Lower leg skin (tissue), 4 donors: ENCODE data around the gene CENPX. TPM values are rescaled to one million over a fixed set of nuclear protein-coding genes. Genes with fewer than 3 reads are reported as not detected.

Experiments
- DNase-seq, 2 donors: peaks; one replicate each; pipeline ENCODE4 v3.0.0-alpha.2; 2019; ENCODE audit warnings: low spot score in 2 of 2
- H3K4me3 ChIP-seq: fragments of 200-600 bp; sonication (generic); 2 replicates; pipeline ENCODE4 v1.5.1; 2017; ENCODE audit warnings: mild to moderate bottlenecking, low read depth; ENCODE audit not compliant: poor library complexity, severe bottlenecking
- CTCF ChIP-seq, 3 donors: fragments of 450-650 bp; IDR thresholded peaks; one replicate each; pipeline ENCODE4 v1.5.1; 2016; ENCODE audit warnings: antibody characterized with exemption in 3 of 3, mild to moderate bottlenecking in 3 of 3, moderate library complexity in 2 of 3
- POLR2A ChIP-seq, 2 donors: fragments of 450-650 bp; IDR thresholded peaks; one replicate each; pipeline ENCODE4 v1.6.1; 2016 to 2017; ENCODE audit warnings: antibody characterized with exemption in 2 of 2, mild to moderate bottlenecking in 1 of 2, moderate library complexity in 1 of 2
- WGBS, 2 donors: methylation state at CpG; one replicate each; pipeline ENCODE4 v1.1.5; 2018; 5-methylcytosine and 5-hydroxymethylcytosine counted together
- intact Hi-C: fragments of 100-400 bp; cut with DNase I; formaldehyde crosslinking; loops from one replicate; pipeline ENCODE4 v1.15.0; 2023; ENCODE audit warnings: low total_unique reads
- total RNA-seq, 4 donors: library from RNA; depleted of rRNA; stranded (reverse); fragments of >200 nt; gene quantifications; one replicate each; pipeline ENCODE4 v1.1.0, GENCODE V29; 2016

CENPX gene
- total RNA-seq, 4 donors from 2014 or later, result 64.8 to 79.7 (median 71.2) TPM

DNA sequence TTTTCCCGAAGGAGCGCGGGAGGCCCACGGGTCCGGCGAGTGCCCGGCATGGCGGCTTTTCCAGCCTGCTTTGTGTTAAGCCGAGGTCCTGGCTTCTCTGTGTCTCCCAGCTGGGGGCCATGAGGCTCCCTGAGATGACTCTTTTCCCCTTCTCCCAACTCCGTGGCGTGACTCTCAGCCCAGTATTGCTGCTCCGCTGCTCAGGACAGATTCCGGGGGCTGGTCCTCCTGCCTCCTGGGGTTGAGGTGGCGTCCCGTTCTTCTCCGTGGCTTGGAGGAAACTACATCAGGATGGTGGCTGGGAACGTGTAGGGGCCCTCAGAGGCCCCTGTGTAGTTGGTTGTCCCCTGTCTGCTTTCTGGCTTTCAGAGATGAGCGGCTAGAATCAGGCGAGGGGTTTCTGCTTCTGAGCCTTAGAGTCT is 30.0 kb upstream of the CENPX start:
- H3K4me3 ChIP-seq, result peak overlapping the region; percentile 59
- DNase-seq, result no peak
- intact Hi-C loops, result no loop called here
- 22% methylated on average over 11 to 19 of the region's 19 CpGs for WGBS, 2 donors
- TF ChIP-seq CTCF (IDR thresholded peaks at IDR 0.05) (no peak), POLR2A (IDR thresholded peaks at IDR 0.05) (no peak)

DNA sequence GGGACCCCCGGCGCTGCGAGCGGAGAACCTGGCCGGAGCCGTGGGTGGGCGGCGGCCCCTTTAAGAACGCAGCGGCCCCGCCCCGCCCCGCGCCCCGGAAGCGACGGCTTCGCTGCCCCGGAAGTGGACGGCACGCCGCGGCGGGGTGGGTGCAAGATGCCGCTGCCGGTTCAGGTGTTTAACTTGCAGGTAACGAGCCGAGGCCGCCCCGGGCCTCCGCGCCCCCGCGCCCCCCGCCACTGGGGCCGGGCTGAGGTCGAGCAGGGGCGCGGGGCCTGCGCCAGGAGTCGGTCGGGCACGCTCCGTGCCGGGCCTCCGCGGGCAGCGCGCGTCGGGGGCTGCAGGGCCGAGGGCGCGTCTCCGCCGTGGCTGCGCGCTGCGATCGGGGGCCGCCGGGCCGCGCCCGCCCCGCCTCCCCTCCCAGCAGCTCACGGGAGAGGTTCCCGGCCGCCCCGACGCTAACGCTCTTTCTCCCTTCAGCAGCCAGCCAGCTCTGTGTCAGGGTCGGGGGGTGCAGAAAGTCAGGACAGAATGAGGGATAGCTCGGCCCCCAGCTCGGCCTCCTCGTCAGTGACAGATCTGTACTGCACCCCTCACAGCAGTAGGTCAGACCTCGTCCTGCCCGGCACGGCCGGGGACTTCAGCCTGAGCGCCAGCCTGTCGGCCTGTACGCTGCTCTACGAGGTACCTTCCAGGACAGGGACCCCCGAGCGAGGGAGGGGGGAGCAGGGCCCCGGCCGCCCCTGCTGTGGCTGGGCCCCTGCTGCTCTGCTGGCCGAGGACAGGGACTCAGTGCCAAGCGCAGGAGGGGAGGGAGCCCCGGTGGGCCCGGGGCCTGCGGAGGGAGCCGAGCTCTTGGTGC is 29.3 kb upstream of the CENPX start, which contains the start of the genes GPS1 and RFNG:
Gene GPS1, plus strand, starts transcription at position 123 of the 862 bp plus-strand sequence. Its CDS starts 34 bp downstream, at position 157.
Gene RFNG, minus strand, starts transcription at position 36 of the 862 bp plus-strand sequence. CDS start 45 bp downstream, outside the sequence.
- DNase-seq, result peak in 1 of 2 donors; percentile 61
- 1% methylated on average over 29 to 58 of the region's 94 CpGs for WGBS, 2 donors

GRCh38 chr17:82050761-82051641 is 28.3 kb upstream of the CENPX start:
- intact Hi-C loops, result no loop called here
- TF ChIP-seq CTCF (IDR thresholded peaks at IDR 0.05) (no peak), POLR2A (IDR thresholded peaks at IDR 0.05) (no peak)
- WGBS, 2 donors, result 15 to 33% methylated on average over 9 to 52 of the region's 79 CpGs
- H3K4me3 ChIP-seq, result peak overlapping the region; percentile 64
- no peak for DNase-seq

More for the DNA sequence above, 29.3 kb upstream of the CENPX start, which contains the start of the genes GPS1 and RFNG:
- H3K4me3 ChIP-seq, result peak within 1 kb of the TSS; percentile 64
- TF ChIP-seq POLR2A (IDR thresholded peaks at IDR 0.05) (no peak), CTCF (IDR thresholded peaks at IDR 0.05) (no peak)
- intact Hi-C loops, result no loop called here

DNA sequence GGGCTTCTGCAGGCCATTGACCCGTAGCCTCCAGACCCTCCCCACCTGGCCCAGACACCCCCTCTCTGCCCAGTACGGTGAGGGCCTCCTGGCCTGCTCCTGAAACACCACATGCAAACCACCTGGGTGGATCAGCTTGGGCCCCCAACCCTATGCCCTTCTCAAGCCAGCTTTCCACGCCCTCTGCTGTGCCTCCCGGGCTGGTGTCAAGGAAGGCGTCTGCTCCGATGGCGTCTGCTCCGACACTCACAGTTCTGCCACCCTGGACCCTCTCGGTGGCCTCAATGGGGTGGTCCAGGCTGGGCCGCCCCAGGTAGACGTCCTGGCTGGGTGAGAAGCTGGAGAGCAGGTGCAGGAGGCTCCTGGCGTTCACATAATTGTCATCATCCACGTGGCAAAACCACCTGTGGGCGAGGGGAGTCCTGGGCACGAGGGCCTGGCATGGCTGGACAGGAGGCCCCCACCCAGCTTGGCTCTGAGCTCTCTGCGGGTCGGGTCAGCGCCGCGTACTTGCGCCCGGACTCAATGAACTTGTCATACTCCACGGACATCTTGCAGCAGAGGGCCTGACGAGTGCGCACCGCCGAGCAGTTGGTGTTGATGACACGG is 27.6 kb upstream of the CENPX start:
- WGBS, 2 donors, result 78 to 81% methylated on average over 28 of the region's 28 CpGs
- no peak for TF ChIP-seq CTCF (IDR thresholded peaks at IDR 0.05)
- TF ChIP-seq POLR2A (IDR thresholded peaks at IDR 0.05), result no peak
- intact Hi-C loops, result no loop called here
- H3K4me3 ChIP-seq, result no peak overlapping the region
- no peak for DNase-seq

DNA sequence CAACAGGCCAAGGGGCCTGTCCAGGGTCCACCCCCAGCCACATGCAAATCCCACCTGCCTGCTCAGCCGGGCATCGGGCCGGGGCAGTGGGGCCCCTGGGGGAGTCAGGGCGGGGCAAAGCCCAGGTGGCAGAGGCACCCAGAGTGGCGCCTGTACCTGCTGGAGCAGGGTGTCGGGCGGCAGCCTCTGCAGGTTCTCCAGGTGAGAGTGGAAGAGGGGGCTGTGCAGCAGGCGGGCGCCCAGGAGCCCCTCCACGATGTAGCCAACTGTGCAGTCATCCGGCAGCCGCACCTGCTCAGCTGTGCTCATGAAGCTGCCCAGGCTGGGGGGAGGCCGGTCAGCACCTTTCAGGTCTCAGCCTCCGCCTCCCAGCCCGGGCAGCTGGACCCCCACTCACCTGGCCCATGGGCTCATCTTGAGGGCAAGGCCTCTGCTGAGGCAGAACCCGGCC is 26.9 kb upstream of the CENPX start:
- WGBS, 2 donors, result 90 to 91% methylated on average over 15 to 16 of the region's 16 CpGs
- DNase-seq, result no peak
- no peak for TF ChIP-seq POLR2A (IDR thresholded peaks at IDR 0.05)
- TF ChIP-seq CTCF (IDR thresholded peaks at IDR 0.05), result no peak
- H3K4me3 ChIP-seq, result no peak overlapping the region
- intact Hi-C loops, result no loop called here
